HG02610 (cell line): ENCODE data around the gene MYOZ2.

Experiments
- ATAC-seq: cut with Tn5 transposase; IDR thresholded peaks from one replicate; pipeline ENCODE4 v1.9.1; 2021; ENCODE audit warnings: mild to moderate bottlenecking, moderate library complexity; ENCODE audit not compliant: unreplicated experiment

The MYOZ2 gene

GRCh38 chr4:119237201-119237600 lies 101.6 kb downstream of the MYOZ2 start:
- ATAC-seq, result no peak
